Measurements from ENCODE around the gene CCL13.

DNA sequence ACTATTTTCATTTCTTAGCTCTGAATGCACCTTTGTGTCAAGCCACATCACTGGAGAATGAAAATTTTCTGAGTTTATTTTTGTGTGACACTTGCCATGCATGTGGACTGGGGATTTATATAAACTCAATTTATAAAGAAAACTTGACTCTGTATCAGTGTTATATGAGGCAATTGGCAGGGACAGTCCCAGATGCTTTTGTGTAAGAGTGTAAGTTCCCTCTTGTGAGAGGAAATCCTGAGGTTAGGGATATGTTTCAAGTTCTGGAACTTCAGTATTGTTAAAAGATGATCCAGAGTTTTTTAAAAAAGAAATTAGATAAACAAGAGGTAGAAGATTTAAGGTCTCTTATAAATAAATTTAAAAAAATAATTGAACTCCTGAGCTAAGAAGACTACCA lies 47.9 kb upstream of the CCL13 start:
- TF ChIP-seq, protein P1, sequence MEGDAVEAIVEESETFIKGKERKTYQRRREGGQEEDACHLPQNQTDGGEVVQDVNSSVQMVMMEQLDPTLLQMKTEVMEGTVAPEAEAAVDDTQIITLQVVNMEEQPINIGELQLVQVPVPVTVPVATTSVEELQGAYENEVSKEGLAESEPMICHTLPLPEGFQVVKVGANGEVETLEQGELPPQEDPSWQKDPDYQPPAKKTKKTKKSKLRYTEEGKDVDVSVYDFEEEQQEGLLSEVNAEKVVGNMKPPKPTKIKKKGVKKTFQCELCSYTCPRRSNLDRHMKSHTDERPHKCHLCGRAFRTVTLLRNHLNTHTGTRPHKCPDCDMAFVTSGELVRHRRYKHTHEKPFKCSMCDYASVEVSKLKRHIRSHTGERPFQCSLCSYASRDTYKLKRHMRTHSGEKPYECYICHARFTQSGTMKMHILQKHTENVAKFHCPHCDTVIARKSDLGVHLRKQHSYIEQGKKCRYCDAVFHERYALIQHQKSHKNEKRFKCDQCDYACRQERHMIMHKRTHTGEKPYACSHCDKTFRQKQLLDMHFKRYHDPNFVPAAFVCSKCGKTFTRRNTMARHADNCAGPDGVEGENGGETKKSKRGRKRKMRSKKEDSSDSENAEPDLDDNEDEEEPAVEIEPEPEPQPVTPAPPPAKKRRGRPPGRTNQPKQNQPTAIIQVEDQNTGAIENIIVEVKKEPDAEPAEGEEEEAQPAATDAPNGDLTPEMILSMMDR (IDR thresholded peaks at IDR 0.05), result no peak
- no peak for TF ChIP-seq POLR2A (IDR thresholded peaks at IDR 0.05)

Measured in esophagus squamous epithelium (tissue), 4 donors.